Stimulated activated CD8-positive, alpha-beta memory T cell treated with anti-CD3 and anti-CD28 coated beads, Interleukin-12 subunit alpha, Interleukin-12 subunit beta, amount 100 ng/mL, for 1 hour (primary cell): ENCODE measurements around the gene L3MBTL1.
"Not testable (repeated sequence)": the region's sequence is repeated elsewhere in the genome, so short reads cannot be mapped to it uniquely, and the experiment has no call there.

Experiments used
- DNase-seq: peaks from one replicate; pipeline ENCODE4 v3.0.0-alpha.2; 2020; ENCODE audit warnings: low read depth

The L3MBTL1 gene

GRCh38 chr20:43559147-43559987, 51.9 kb downstream of the L3MBTL1 start:
- no peak for DNase-seq

GRCh38 chr20:43560974-43561373, 53.5 kb downstream of the L3MBTL1 start:
- no peak for DNase-seq

- DNase-seq, result no peak
These were observed 55.9 kb downstream of the L3MBTL1 start for GRCh38 chr20:43563429-43563828.

GRCh38 chr20:43563991-43564390, 56.5 kb downstream of the L3MBTL1 start:
- no peak for DNase-seq

- no peak for DNase-seq
These were observed 57.0 kb downstream of the L3MBTL1 start for GRCh38 chr20:43564455-43564854.

- no peak for DNase-seq
These were observed 57.7 kb downstream of the L3MBTL1 start for GRCh38 chr20:43564993-43565757.

- DNase-seq, result no peak
These were observed 58.2 kb downstream of the L3MBTL1 start for GRCh38 chr20:43565758-43566104.

- no peak for DNase-seq
These were observed 60.0 kb downstream of the L3MBTL1 start for GRCh38 chr20:43567477-43567876.

- DNase-seq, result no peak
These were observed 61.2 kb downstream of the L3MBTL1 start for GRCh38 chr20:43568706-43569105.

- DNase-seq, result no peak
These were observed 61.8 kb downstream of the L3MBTL1 start for GRCh38 chr20:43569282-43569681.

GRCh38 chr20:43570496-43570895, 63.0 kb downstream of the L3MBTL1 start:
- DNase-seq, result no peak

- DNase-seq, result no peak
These were observed 63.8 kb downstream of the L3MBTL1 start for GRCh38 chr20:43571310-43571709.

- no peak for DNase-seq
These were observed 64.3 kb downstream of the L3MBTL1 start for GRCh38 chr20:43571771-43572170.

- no peak for DNase-seq
These were observed 65.4 kb downstream of the L3MBTL1 start for GRCh38 chr20:43572891-43573290.

GRCh38 chr20:43576108-43576507, 68.6 kb downstream of the L3MBTL1 start:
- DNase-seq, result no peak

GRCh38 chr20:43579861-43580793, 72.6 kb downstream of the L3MBTL1 start:
- no peak for DNase-seq

- DNase-seq, result no peak
These were observed 75.8 kb downstream of the L3MBTL1 start for GRCh38 chr20:43583133-43583864.

- DNase-seq, result no peak
These were observed 76.5 kb downstream of the L3MBTL1 start for GRCh38 chr20:43583982-43584432.

- no peak for DNase-seq
These were observed 77.1 kb downstream of the L3MBTL1 start for GRCh38 chr20:43584448-43585136.

- DNase-seq, result no peak
These were observed 79.1 kb downstream of the L3MBTL1 start for GRCh38 chr20:43586641-43587040.

GRCh38 chr20:43588526-43588925, 81.0 kb downstream of the L3MBTL1 start:
- DNase-seq, result not testable (repeated sequence)
